Ovary (tissue), 3 donors: Measurements from ENCODE around the gene DSCAML1.

Experiments used
- EP300 ChIP-seq: sonication (generic); formaldehyde crosslinking; IDR thresholded peaks from one replicate; pipeline ENCODE4 v1.6.1; 2017; ENCODE audit warnings: antibody characterized with exemption
- POLR2A ChIP-seq: fragments of 450-650 bp; IDR thresholded peaks from one replicate; pipeline ENCODE4 v1.6.1; 2017; ENCODE audit warnings: antibody characterized with exemption, mild to moderate bottlenecking, moderate library complexity
- TF ChIP-seq, protein P1 (sequence below), 3 donors: fragments of 450-650 bp in 2 of 3; fragments of 200-600 bp in 1 of 3; IDR thresholded peaks; one replicate each; pipeline versions ENCODE4 v1.5.1 to v1.8.0; 2016 to 2022; ENCODE audit warnings: antibody characterized with exemption in 3 of 3, mild to moderate bottlenecking in 1 of 3
- donor health status: DM: no; HTN: no; CAD: no.

- TF ChIP-seq, protein P1, sequence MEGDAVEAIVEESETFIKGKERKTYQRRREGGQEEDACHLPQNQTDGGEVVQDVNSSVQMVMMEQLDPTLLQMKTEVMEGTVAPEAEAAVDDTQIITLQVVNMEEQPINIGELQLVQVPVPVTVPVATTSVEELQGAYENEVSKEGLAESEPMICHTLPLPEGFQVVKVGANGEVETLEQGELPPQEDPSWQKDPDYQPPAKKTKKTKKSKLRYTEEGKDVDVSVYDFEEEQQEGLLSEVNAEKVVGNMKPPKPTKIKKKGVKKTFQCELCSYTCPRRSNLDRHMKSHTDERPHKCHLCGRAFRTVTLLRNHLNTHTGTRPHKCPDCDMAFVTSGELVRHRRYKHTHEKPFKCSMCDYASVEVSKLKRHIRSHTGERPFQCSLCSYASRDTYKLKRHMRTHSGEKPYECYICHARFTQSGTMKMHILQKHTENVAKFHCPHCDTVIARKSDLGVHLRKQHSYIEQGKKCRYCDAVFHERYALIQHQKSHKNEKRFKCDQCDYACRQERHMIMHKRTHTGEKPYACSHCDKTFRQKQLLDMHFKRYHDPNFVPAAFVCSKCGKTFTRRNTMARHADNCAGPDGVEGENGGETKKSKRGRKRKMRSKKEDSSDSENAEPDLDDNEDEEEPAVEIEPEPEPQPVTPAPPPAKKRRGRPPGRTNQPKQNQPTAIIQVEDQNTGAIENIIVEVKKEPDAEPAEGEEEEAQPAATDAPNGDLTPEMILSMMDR (IDR thresholded peaks at IDR 0.05): no peak
- TF ChIP-seq POLR2A: no peak
- TF ChIP-seq EP300: no peak
Measured at GRCh38 chr11:117618302-117618981, 178.6 kb downstream of the DSCAML1 start.
